Measurements from ENCODE around the gene CAPN14. TPM values are rescaled to one million over a fixed set of nuclear protein-coding genes. Genes with fewer than 3 reads are reported as not detected.

CAPN14 gene
- polyA plus RNA-seq, 4 donors: 0.04 to 0.09 (median 0.07) TPM

GRCh38 chr2:31244101-31244500, 26.8 kb upstream of the CAPN14 start:
- no peak for DNase-seq (ENCODE audit: low read depth in 4 of 4, low spot score in 3 of 4)

DNA sequence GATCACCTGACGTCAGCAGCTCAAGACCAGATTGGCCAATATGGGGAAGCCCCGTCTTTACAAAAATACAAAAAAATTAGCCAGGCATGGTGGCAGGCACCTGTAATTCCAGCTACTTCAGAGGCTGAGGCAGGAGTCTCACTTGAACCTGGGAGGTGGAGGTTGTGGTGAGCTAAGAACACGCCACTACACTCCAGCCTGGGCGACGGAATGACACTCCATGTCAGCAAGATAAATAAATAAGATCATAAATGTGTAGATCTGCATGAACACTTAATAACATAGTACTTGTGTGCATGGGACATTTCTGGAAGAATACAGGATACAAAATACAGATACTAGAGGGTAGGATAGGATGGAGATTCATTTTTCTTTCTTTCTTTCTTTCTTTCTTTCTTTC, 25.7 kb upstream of the CAPN14 start:
- no peak for DNase-seq (ENCODE audit: low read depth in 4 of 4, low spot score in 3 of 4)

- no peak for DNase-seq (ENCODE audit: low read depth in 4 of 4, low spot score in 3 of 4)
Measured at GRCh38 chr2:31241625-31242270, 24.4 kb upstream of the CAPN14 start.

- no peak for DNase-seq (ENCODE audit: low read depth in 4 of 4, low spot score in 3 of 4)
Measured at GRCh38 chr2:31240381-31241365, 23.4 kb upstream of the CAPN14 start.

GRCh38 chr2:31239593-31240177, 22.4 kb upstream of the CAPN14 start:
- DNase-seq (ENCODE audit: low read depth in 4 of 4, low spot score in 3 of 4): no peak

GRCh38 chr2:31238906-31239592, 21.7 kb upstream of the CAPN14 start:
- no peak for DNase-seq (ENCODE audit: low read depth in 4 of 4, low spot score in 3 of 4)

- DNase-seq (ENCODE audit: low read depth in 4 of 4, low spot score in 3 of 4): no peak
Measured at GRCh38 chr2:31238126-31238905, 21.0 kb upstream of the CAPN14 start.

DNA sequence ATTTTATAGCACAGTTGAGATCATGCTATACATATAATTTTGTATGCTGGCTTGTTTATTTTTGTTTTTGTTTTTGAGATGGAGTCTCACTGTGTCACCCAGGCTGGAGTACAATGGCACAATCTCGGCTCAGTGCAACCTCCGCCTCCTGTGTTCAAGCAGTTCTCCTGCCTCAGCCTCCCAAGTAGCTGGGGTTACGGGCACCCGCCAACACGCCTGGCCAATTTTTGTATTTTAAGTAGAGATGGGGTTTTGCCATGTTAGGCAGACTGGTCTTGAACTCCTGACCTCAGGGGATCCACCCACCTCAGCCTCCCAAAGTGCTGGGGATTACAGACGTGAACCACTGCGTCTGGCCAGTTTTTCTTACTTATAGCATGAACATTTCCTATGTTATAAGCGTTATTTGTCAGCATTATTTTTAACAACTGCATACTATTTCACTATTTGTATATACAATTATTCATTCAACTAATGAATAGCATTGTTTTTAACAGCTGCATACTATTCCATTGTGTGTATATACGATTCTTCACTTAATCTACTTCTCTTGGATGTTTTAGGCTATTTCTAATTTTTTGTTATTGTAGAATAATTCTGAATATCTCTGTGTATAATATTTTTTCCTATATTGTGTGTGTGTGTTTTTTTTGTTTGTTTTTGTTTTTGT, 20.2 kb upstream of the CAPN14 start:
- DNase-seq (ENCODE audit: low read depth in 4 of 4, low spot score in 3 of 4): no peak

DNA sequence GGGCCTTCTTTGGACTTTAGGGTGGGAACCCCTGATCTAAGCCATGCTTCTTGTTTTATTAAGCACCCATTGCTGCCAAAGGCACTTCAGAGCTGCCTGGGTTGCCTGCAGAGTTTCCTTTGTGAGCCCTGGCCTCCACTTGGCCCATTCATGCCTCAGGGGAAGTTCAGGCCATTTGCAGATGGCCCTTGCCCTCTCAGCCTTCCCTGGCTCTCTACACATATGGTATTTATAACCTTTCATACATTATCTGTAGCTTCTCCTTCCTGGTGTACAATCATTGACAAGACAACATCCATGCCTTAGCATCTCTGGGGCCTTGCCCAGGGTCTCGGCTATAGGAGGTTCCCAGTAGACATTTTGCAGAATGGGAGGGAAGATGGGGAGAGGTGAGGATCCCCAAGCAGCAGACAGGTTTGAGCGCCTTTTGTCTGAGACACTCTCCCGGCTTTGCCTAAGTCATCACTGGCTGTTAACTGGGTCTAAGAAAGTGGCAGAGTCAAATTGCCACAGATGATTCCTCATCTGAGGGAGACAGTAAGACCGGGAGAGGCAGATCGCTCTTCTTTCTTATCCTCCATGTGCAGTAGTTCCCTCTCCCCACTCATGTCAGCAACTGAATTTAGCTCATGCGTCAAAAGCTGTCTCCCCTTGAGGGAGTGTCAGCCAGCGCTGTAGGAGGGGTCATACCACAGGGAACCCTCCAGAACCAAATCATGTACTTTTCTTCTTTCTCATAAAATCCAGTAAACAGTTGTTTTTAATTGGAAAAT, 19.3 kb upstream of the CAPN14 start:
- DNase-seq (ENCODE audit: low read depth in 4 of 4, low spot score in 3 of 4): no peak

DNA sequence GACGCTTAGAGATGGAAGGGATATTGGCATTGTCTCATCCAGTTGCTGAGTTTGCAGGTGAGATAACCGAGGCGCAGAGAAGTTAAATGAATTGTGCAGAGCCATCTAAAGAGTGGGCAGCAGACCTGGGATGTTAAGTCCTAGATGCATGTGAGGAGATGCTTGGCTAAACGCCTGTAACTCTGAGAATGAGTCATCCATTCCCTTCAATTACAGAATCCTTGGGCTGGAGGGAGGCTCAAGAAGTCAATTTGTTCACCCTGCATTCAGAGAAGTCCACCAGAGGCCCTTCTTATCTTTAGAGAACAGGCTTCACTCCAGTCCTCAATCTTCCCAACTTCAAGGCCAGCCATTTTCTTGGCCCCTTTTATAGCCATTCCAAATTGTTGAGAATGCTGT, 18.2 kb upstream of the CAPN14 start:
- DNase-seq (ENCODE audit: low read depth in 4 of 4, low spot score in 3 of 4): no peak

DNA sequence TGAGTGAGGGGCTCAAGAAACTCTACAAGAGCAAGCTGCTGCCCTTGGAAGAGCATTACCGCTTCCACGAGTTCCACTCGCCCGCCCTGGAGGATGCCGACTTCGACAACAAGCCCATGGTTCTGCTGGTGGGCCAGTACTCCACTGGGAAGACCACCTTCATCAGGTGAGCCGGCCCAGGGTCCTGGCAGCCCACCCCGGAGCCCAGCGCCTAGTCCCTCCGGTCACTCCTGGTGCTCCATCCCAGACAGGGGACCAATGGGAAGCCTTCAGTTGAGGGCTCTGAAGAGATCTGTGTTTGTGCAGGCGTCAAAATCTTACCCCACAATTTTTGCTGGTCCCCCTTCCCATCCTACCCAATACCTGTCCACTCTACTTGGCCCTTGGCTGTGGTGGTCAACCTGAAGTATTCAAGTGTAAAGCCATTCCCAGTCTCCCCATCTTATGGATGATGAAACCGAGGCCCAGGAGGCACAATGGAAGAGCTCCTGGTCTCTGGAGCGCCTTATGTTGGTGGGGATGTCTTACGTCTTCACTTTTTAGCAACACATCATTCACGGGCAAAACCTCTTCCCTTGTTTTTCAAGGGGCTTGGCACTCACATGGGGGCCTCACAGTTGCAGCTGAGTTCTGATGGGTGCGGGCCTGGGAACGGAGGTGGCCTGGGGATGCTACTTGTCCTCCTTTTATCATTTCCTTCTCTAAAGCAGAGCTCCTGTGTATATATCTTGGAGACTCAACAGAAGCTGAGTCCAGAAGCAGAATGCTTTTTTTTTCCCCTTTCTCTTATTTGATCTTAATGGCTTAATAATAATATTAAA, 17.6 kb upstream of the CAPN14 start:
- no peak for DNase-seq (ENCODE audit: low read depth in 4 of 4, low spot score in 3 of 4)

GRCh38 chr2:31233741-31234682, 16.7 kb upstream of the CAPN14 start, which contains the start of gene EHD3:
EHD3 (plus strand) TSS chr2:31234152; CDS start chr2:31234622, 470 bp downstream.
- DNase-seq (ENCODE audit: low read depth in 4 of 4, low spot score in 3 of 4): peak; percentile 73 to 80 (median 76)

DNA sequence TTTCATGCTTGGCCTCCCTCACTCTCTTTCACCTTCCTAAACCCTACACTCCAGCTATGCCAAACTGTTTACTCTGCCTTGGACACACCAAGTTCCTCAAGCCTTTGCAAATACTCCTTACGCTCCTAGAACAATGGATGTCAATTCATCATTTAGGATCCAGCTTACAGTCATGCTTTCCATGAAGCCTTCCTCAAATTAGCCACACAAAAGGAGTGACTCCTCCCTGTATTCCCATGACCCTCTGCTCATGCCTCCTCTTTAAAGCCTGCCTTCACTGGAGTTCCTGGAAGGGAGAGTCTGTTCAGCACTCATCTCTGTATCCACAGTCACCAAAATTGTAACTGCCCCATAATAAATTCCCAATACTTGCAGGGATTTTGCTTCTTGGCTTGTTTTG, 15.9 kb upstream of the CAPN14 start:
- DNase-seq (ENCODE audit: low read depth in 4 of 4, low spot score in 3 of 4): no peak

GRCh38 chr2:31232586-31232985, 15.3 kb upstream of the CAPN14 start:
- DNase-seq (ENCODE audit: low read depth in 4 of 4, low spot score in 3 of 4): no peak

GRCh38 chr2:31231571-31232302, 14.4 kb upstream of the CAPN14 start:
- DNase-seq (ENCODE audit: low read depth in 4 of 4, low spot score in 3 of 4): no peak

- DNase-seq (ENCODE audit: low read depth in 4 of 4, low spot score in 3 of 4): no peak
Measured at GRCh38 chr2:31230751-31231150, 13.4 kb upstream of the CAPN14 start.
